H1 (cell line): ENCODE data around the gene HMGA1. TPM values are rescaled to one million over a fixed set of nuclear protein-coding genes. Genes with fewer than 3 reads are reported as not detected.

Source experiments
- CTCF ChIA-PET: fragments of 300-600 bp; sonication (Branson Sonifier 250); formaldehyde crosslinking; loops from one replicate; lab custom pipeline; 2021; ENCODE audit not compliant: partially characterized antibody; lab: Charles Lee
- POLR2A ChIA-PET: fragments of 300-600 bp; sonication (Branson Sonifier 250); formaldehyde crosslinking; loops from one replicate; lab custom pipeline; 2021; ENCODE audit warnings: inconsistent platforms; ENCODE audit not compliant: partially characterized antibody; lab: Charles Lee
- DNase-seq, 2 experiments: peaks; one replicate each; pipeline versions ENCODE4 v3.0.0 to v3.0.0-alpha.2; 2010 to 2022; ENCODE audit warnings: low spot score in 2 of 2, low read depth in 1 of 2, mixed read lengths in 1 of 2
- FAIRE-seq: peaks from 2 replicates; lab custom pipeline; 2011; peaks lifted over from hg19 to GRCh38; lab: Jason Lieb, UNC
- H2AFZ ChIP-seq: 2 replicates; pipeline ENCODE4 v1.8.1; 2012; ENCODE audit warnings: low read length, inconsistent platforms
- H2AK5ac ChIP-seq: 2 replicates; pipeline ENCODE4 v1.6.1; 2013; ENCODE audit warnings: low read depth, low read length
- H2BK120ac ChIP-seq: replicated peaks from 2 replicates; pipeline ENCODE3; 2013; ENCODE audit warnings: low read depth, low read length, inconsistent platforms
- H2BK12ac ChIP-seq: 2 replicates; pipeline ENCODE4 v1.6.1; 2013; ENCODE audit warnings: low read depth, low read length
- H2BK15ac ChIP-seq: 2 replicates; pipeline ENCODE4 v1.6.1; 2013; ENCODE audit warnings: low read length
- H2BK20ac ChIP-seq: 2 replicates; pipeline ENCODE4 v1.6.1; 2013; ENCODE audit warnings: low read length
- H2BK5ac ChIP-seq: 2 replicates; pipeline ENCODE4 v1.6.1; 2013; ENCODE audit warnings: low read depth, low read length
- H3K14ac ChIP-seq: 2 replicates; pipeline ENCODE4 v1.6.1; 2013; ENCODE audit warnings: inconsistent platforms; ENCODE audit not compliant: insufficient read length
- H3K18ac ChIP-seq: 2 replicates; pipeline ENCODE4 v1.6.1; 2013; ENCODE audit warnings: low read length; ENCODE audit errors: extremely low read depth
- H3K23ac ChIP-seq: 2 replicates; pipeline ENCODE4 v1.6.1; 2013; ENCODE audit warnings: inconsistent platforms; ENCODE audit not compliant: insufficient read length
- H3K23me2 ChIP-seq: 2 replicates; pipeline ENCODE4 v1.6.1; 2013; ENCODE audit warnings: low read depth, low read length
- H3K27ac ChIP-seq: 2 replicates; pipeline ENCODE4 v1.6.1; 2011; ENCODE audit warnings: low read depth, low read length, inconsistent platforms
- H3K27me3 ChIP-seq, 4 experiments: replicated peaks in 1 of 4; 1 replicate in 1 of 4; 2 replicates in 3 of 4; pipeline versions ENCODE4 v1.6.1 to v1.8.1; 2011 to 2013; ENCODE audit warnings: low read length in 3 of 4, mild to moderate bottlenecking in 3 of 4, inconsistent platforms in 2 of 4, mixed read lengths in 2 of 4, moderate library complexity in 1 of 4; ENCODE audit not compliant: control insufficient read depth in 3 of 4, insufficient read depth in 3 of 4; ENCODE audit errors: extremely low read depth in 1 of 4
- H3K36me3 ChIP-seq, 4 experiments: 2 replicates each; pipeline versions ENCODE4 v1.6.1 to v1.8.1; 2011 to 2013; ENCODE audit warnings: mild to moderate bottlenecking in 4 of 4, low read length in 3 of 4, moderate library complexity in 2 of 4, control low read depth in 1 of 4, inconsistent platforms in 1 of 4; ENCODE audit not compliant: insufficient read depth in 4 of 4, control insufficient read depth in 2 of 4
- H3K4ac ChIP-seq: replicated peaks from 2 replicates; pipeline ENCODE3; 2013; ENCODE audit warnings: low read length, low read depth, mixed read lengths, inconsistent platforms; ENCODE audit not compliant: insufficient read length
- H3K4me1 ChIP-seq, 4 experiments: replicated peaks in 1 of 4; 1 replicate in 1 of 4; 2 replicates in 3 of 4; pipeline versions ENCODE4 v1.6.1 to v1.8.1; 2011 to 2013; ENCODE audit warnings: low read length in 3 of 4, inconsistent platforms in 2 of 4, mixed read lengths in 1 of 4; ENCODE audit not compliant: insufficient read depth in 4 of 4, control insufficient read depth in 3 of 4
- H3K4me2 ChIP-seq, 2 experiments: 2 replicates each; pipeline versions ENCODE4 v1.6.1 to v1.8.1; 2011 to 2013; ENCODE audit warnings: low read depth in 2 of 2, low read length in 2 of 2, control low read depth in 1 of 2, inconsistent platforms in 1 of 2, mild to moderate bottlenecking in 1 of 2; ENCODE audit not compliant: insufficient read depth in 1 of 2
- H3K4me3 ChIP-seq, 4 experiments: fragments of 200-600, 300-600 bp in 1 of 4; sonication (generic), shearing (Covaris generic), sonication (Bioruptor Twin) in 1 of 4; 2 replicates each; pipeline versions ENCODE4 v1.5.1 to v1.8.1; 2011 to 2016; ENCODE audit warnings: low read length in 4 of 4, low read depth in 3 of 4, control low read depth in 2 of 4, inconsistent platforms in 2 of 4, mild to moderate bottlenecking in 2 of 4, mixed read lengths in 1 of 4, moderate library complexity in 1 of 4; ENCODE audit not compliant: insufficient read depth in 2 of 4; ENCODE audit errors: extremely low read depth in 1 of 4
- H3K56ac ChIP-seq: replicated peaks from 2 replicates; pipeline ENCODE3; 2013; ENCODE audit warnings: low read depth, mild to moderate bottlenecking, mixed read lengths, low read length, inconsistent platforms; ENCODE audit not compliant: insufficient read length
- H3K79me1 ChIP-seq: 2 replicates; pipeline ENCODE4 v1.6.1; 2013; ENCODE audit warnings: low read depth, low read length, control low read depth
- H3K79me2 ChIP-seq, 2 experiments: 2 replicates each; pipeline versions ENCODE4 v1.6.1 to v1.8.1; 2012 to 2013; ENCODE audit warnings: low read length in 2 of 2, mild to moderate bottlenecking in 2 of 2, inconsistent platforms in 1 of 2; ENCODE audit not compliant: insufficient read depth in 2 of 2, control insufficient read depth in 1 of 2
- H3K9ac ChIP-seq, 4 experiments: replicated peaks in 1 of 4; 1 replicate in 1 of 4; 2 replicates in 3 of 4; pipeline versions ENCODE4 v1.6.1 to v1.8.1; 2011 to 2013; ENCODE audit warnings: low read depth in 3 of 4, low read length in 3 of 4, control low read depth in 2 of 4, mild to moderate bottlenecking in 2 of 4, moderate library complexity in 2 of 4, inconsistent platforms in 1 of 4; ENCODE audit errors: extremely low read depth in 1 of 4
- H3K9me3 ChIP-seq, 2 experiments: 2 replicates each; pipeline versions ENCODE4 v1.6.1 to v1.8.1; 2012 to 2013; ENCODE audit warnings: mild to moderate bottlenecking in 2 of 2, moderate library complexity in 2 of 2, control low read depth in 1 of 2, inconsistent platforms in 1 of 2, low read depth in 1 of 2, low read length in 1 of 2, mixed read lengths in 1 of 2; ENCODE audit not compliant: insufficient read depth in 2 of 2
- H4K20me1 ChIP-seq, 2 experiments: replicated peaks in 1 of 2; 2 replicates each; pipeline versions ENCODE3 to v1.8.1; 2011 to 2013; ENCODE audit warnings: inconsistent platforms in 2 of 2, low read length in 2 of 2, mild to moderate bottlenecking in 1 of 2; ENCODE audit not compliant: insufficient read depth in 2 of 2, control insufficient read depth in 1 of 2
- H4K5ac ChIP-seq: 2 replicates; pipeline ENCODE4 v1.6.1; 2013; ENCODE audit warnings: low read length, low read depth, mixed read lengths, inconsistent platforms; ENCODE audit not compliant: insufficient read length
- H4K8ac ChIP-seq: 2 replicates; pipeline ENCODE4 v1.8.0; 2013; ENCODE audit warnings: mild to moderate bottlenecking, moderate library complexity, low read length, inconsistent platforms; ENCODE audit not compliant: insufficient read depth; ENCODE audit errors: extremely low read depth
- H4K91ac ChIP-seq: replicated peaks from 2 replicates; pipeline ENCODE3; 2013; ENCODE audit warnings: low read length, mixed read lengths, inconsistent platforms; ENCODE audit not compliant: insufficient read length
- BACH1 ChIP-seq: IDR thresholded peaks from 2 replicates; pipeline ENCODE4 v1.6.1; 2012; ENCODE audit warnings: low read length, improper control_type of control experiment
- CBX5 ChIP-seq: fragments of 300-800, 300-1000 bp; sonication (generic); IDR thresholded peaks from 2 replicates; pipeline ENCODE4 v1.7.1; 2016; ENCODE audit warnings: antibody characterized with exemption, low read length, low read depth
- CREB1 ChIP-seq: IDR thresholded peaks from 2 replicates; pipeline ENCODE4 v1.6.1; 2012; ENCODE audit warnings: inconsistent platforms
- CTBP2 ChIP-seq: IDR thresholded peaks from 2 replicates; pipeline ENCODE4 v1.7.0; 2011; ENCODE audit warnings: borderline replicate concordance, mild to moderate bottlenecking, moderate library complexity, mixed read lengths, low read length; ENCODE audit not compliant: insufficient read depth, insufficient read length
- HDAC2 ChIP-seq, 2 experiments: fragments of 300-600 bp in 1 of 2; sonication (generic) in 1 of 2; IDR thresholded peaks; 2 replicates each; pipeline ENCODE4 v1.6.1; 2011 to 2012; ENCODE audit warnings: low read depth in 2 of 2, low read length in 2 of 2, mild to moderate bottlenecking in 2 of 2, moderate library complexity in 2 of 2, borderline replicate concordance in 1 of 2, inconsistent platforms in 1 of 2
- MAX ChIP-seq: IDR thresholded peaks from 2 replicates; pipeline ENCODE4 v1.6.1; 2012; ENCODE audit warnings: inconsistent platforms
- RBBP5 ChIP-seq: IDR thresholded peaks from 2 replicates; pipeline ENCODE4 v1.7.1; 2012; ENCODE audit warnings: low read depth, mild to moderate bottlenecking, inconsistent platforms, low read length, moderate library complexity, borderline replicate concordance
- SIRT6 ChIP-seq: IDR thresholded peaks from one replicate; pipeline ENCODE4 v1.7.1; 2012; ENCODE audit warnings: low read length, inconsistent platforms
- SIX5 ChIP-seq: IDR thresholded peaks from 2 replicates; pipeline ENCODE4 v1.6.1; 2011; ENCODE audit warnings: mild to moderate bottlenecking, low read depth, low read length
- SRF ChIP-seq: IDR thresholded peaks from 2 replicates; pipeline ENCODE4 v1.6.1; 2011; ENCODE audit warnings: mild to moderate bottlenecking, low read depth, low read length, moderate library complexity
- TBP ChIP-seq: IDR thresholded peaks from 2 replicates; pipeline ENCODE4 v1.6.1; 2011; ENCODE audit warnings: low read depth, low read length, improper control_type of control experiment
- TCF12 ChIP-seq: IDR thresholded peaks from 2 replicates; pipeline ENCODE4 v1.6.1; 2011; ENCODE audit warnings: low read depth, mild to moderate bottlenecking, low read length
- TEAD4 ChIP-seq: IDR thresholded peaks from 2 replicates; pipeline ENCODE4 v1.6.1; 2012; ENCODE audit warnings: low read depth, low read length, inconsistent platforms, mixed read lengths
- USF2 ChIP-seq: IDR thresholded peaks from 2 replicates; pipeline ENCODE4 v1.6.1; 2011; ENCODE audit warnings: low read length, improper control_type of control experiment
- WGBS, 2 experiments: shearing (Covaris generic) in 1 of 2; methylation state at CpG; one replicate each; pipeline versions ENCODE4 v1.1.6 to v1.1.7; 2013 to 2015; ENCODE audit warnings: low lambda C conversion rate in 2 of 2, mixed read lengths in 2 of 2, inconsistent platforms in 1 of 2, low coverage in 1 of 2, missing lambda C conversion rate in 1 of 2; ENCODE audit not compliant: insufficient replicate concordance in 2 of 2, insufficient coverage in 1 of 2, insufficient read length in 1 of 2; ENCODE audit errors: extremely low coverage in 1 of 2, missing lambda C conversion rate in 1 of 2; 5-methylcytosine and 5-hydroxymethylcytosine counted together
- polyA plus RNA-seq, 7 experiments: library from polyadenylated mRNA; depleted of rRNA in 3 of 7; stranded (reverse) in 5 of 7; unstranded in 2 of 7; fragments of >200 nt in 5 of 7; fragments of 200-250 nt in 2 of 7; gene quantifications; 1 replicate in 5 of 7; 2 replicates in 1 of 7; 4 replicates in 1 of 7; pipeline versions ENCODE4 v1.2.1 to v1.2.3, GENCODE V29; 2011 to 2013; ENCODE audit warnings: missing spikeins in 2 of 7, mixed read lengths in 2 of 7
- total RNA-seq: library from RNA; stranded (reverse); fragmentation: NEBNext Ultra II Directional; extraction: Animal tissue kit (Norgen Biotek cat#: 25700); gene quantifications from 2 replicates; pipeline ENCODE4 v1.2.1, GENCODE V29; 2021

The HMGA1 gene
- total and polyA plus RNA-seq, 2 of the 8 experiments (the other 6 are each of a cell fraction or from before 2014, with no cell fraction given), result 1,557 to 2,636 TPM

- FAIRE-seq (no peak), DNase-seq (no peak)
- no peak overlapping the region for H4K5ac ChIP-seq
- ChIA-PET POLR2A (interaction anchor here (0.8 kb wide), 1 partner anchor 127 kb away, joined by 3 read pairs; no protein-coding TSS in a partner anchor), CTCF (interaction anchor here (0.6 to 1.3 kb wide), 2 partner anchors 122 to 167 kb away, joined by 3 read pairs; no protein-coding TSS in a partner anchor)
- no peak overlapping the region for H2BK15ac ChIP-seq
- no peak overlapping the region for H3K4ac ChIP-seq
- H3K23me2 ChIP-seq, result no peaks in the 10 kb centered on the region
- H3K36me3 ChIP-seq, result peaks cover 4 to 16% (median 10%) of the 10 kb centered on the region in 4 experiments; a peak in 5 of 8 replicates
- no peak overlapping the region for H3K18ac ChIP-seq
- no peak overlapping the region for H3K14ac ChIP-seq
- H2AK5ac ChIP-seq, result no peak overlapping the region
- H2BK120ac ChIP-seq, result no peak overlapping the region
- no peak overlapping the region for H2BK5ac ChIP-seq
- no peaks in the 10 kb centered on the region for H3K79me2 ChIP-seq
- H2BK12ac ChIP-seq, result no peak overlapping the region
- H3K27me3 ChIP-seq, result no peaks in the 10 kb centered on the region
- no peak overlapping the region for H4K8ac ChIP-seq
- H3K79me1 ChIP-seq, result no peaks in the 10 kb centered on the region
- H4K20me1 ChIP-seq, result peaks cover 0 to 2% of the 10 kb centered on the region in 2 experiments
- no peak overlapping the region for H3K23ac ChIP-seq
- H2BK20ac ChIP-seq, result no peak overlapping the region
- 97% methylated on average over 3 of the region's 3 CpGs; no CpG with 5 or more reads in 1 of the 2 experiments for WGBS, 2 experiments
- H3K4me3 ChIP-seq, result no peak overlapping the region
- no peak overlapping the region for H3K9ac ChIP-seq
- no peak overlapping the region for H3K56ac ChIP-seq
- H4K91ac ChIP-seq, result no peak overlapping the region
- no peaks in the 10 kb centered on the region for H3K4me1 ChIP-seq
- H2AFZ ChIP-seq, result no peak overlapping the region
- H3K4me2 ChIP-seq, result no peak overlapping the region
- H3K27ac ChIP-seq, result no peak overlapping the region
- no peaks in the 10 kb centered on the region for H3K9me3 ChIP-seq
- TF ChIP-seq HDAC2 (IDR thresholded peaks at IDR 0.05; ENCODE audit: borderline replicate concordance in 1 of 2, low read depth in 2 of 2, low read length in 2 of 2) (no peak), MAX (no peak), SIRT6 (no peak), SRF (no peak), BACH1 (no peak), CBX5 (no peak), TBP (no peak), CREB1 (no peak), TEAD4 (no peak), TCF12 (no peak), RBBP5 (no peak), SIX5 (no peak), USF2 (no peak), CTBP2 (no peak)
Measured at GRCh38 chr6:34292954-34293353, 56.3 kb downstream of the HMGA1 start.
